GM12891 (cell line): Measurements from ENCODE around the gene PTPRD.
A peak's percentile ranks its signal among the peaks of the same experiment; 100 is the strongest.

ENCODE experiments used
- DNase-seq: peaks from one replicate; pipeline ENCODE4 v3.0.0; 2011; ENCODE audit warnings: low spot score; ENCODE audit not compliant: insufficient read length
- FAIRE-seq: peaks from 2 replicates; lab custom pipeline; 2011; peaks lifted over from hg19 to GRCh38; lab: Jason Lieb, UNC
- PAX5 ChIP-seq: IDR thresholded peaks from 2 replicates; pipeline ENCODE4 v1.6.1; 2011; ENCODE audit warnings: low read length, moderate library complexity, mild to moderate bottlenecking; ENCODE audit not compliant: insufficient read depth, severe bottlenecking
- POLR2A ChIP-seq: IDR thresholded peaks from 2 replicates; pipeline ENCODE4 v1.6.1; 2011; ENCODE audit warnings: low read depth, low read length, control low read depth
- POLR2AphosphoS5 ChIP-seq: IDR thresholded peaks from 2 replicates; pipeline ENCODE4 v1.6.1; 2011; ENCODE audit warnings: low read depth, low read length, control low read depth
- POU2F2 ChIP-seq: IDR thresholded peaks from 2 replicates; pipeline ENCODE4 v1.6.1; 2011; ENCODE audit warnings: low read depth, mild to moderate bottlenecking, control low read depth, low read length, moderate library complexity
- SPI1 ChIP-seq: IDR thresholded peaks from 2 replicates; pipeline ENCODE4 v1.6.1; 2011; ENCODE audit warnings: low read depth, low read length, control low read depth
- TAF1 ChIP-seq: IDR thresholded peaks from 2 replicates; pipeline ENCODE4 v1.6.1; 2011; ENCODE audit warnings: low read depth, low read length, control low read depth

The PTPRD gene

DNA sequence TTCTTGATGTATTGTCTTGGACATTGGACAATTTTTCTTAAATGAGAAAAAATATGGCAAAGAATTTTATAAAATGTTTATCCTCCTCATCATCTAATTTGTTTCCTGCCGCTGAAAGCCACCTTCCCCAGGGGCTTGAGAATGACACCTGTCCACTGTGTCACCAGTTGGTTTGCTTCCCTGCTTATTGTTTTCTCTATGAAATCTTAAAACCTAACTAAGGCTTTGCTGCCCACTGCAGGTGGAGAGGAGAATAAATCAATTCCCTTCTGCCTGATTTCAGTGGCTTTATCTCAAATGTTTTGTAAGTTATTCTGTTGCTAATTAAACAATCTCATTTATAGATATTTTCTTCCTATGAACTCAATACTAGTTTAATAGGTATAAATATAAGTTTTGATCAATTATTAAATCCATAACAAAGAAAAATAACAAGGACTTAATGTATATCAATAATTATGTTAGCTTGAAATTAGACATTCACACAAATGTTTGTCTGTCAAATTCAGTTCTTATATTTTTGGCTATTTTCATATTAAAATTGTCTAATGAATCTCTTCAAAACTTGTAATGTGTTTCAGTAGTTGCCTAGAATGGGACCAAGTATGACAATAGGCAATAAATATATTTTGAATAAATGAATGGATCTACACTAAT, 822.5 kb downstream of the PTPRD start:
- TF ChIP-seq PAX5 (no peak), POU2F2 (no peak), POLR2AphosphoS5 (no peak), TAF1 (no peak), SPI1 (no peak), POLR2A (no peak)
- FAIRE-seq (peak; percentile 16), DNase-seq (no peak)

DNA sequence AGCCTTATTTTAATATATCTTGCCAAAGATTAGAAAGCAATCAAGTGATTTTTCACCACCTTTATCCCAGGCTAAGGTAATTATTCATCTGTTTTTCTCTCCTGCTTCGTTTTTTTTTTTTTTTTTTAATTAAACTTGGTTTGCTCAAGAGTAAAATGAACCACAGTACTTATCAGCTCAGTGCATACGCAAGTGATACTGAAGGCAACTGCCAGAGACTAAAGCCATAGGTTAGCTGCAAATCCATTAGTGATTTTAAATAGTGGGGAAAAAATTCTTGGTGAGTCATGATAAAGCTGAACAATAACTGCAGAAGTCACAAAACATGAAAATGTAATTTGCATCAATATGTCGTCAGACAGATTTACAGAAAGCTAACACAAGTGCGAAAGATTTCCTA, 829.1 kb downstream of the PTPRD start:
- TF ChIP-seq TAF1 (no peak), POU2F2 (no peak), SPI1 (no peak), PAX5 (no peak), POLR2A (no peak), POLR2AphosphoS5 (no peak)
- no peak for FAIRE-seq
- DNase-seq = no peak

GRCh38 chr9:9783211-9783610, 829.6 kb downstream of the PTPRD start:
- TF ChIP-seq TAF1 = no peak
- TF ChIP-seq SPI1 = no peak
- no peak for TF ChIP-seq PAX5
- FAIRE-seq (no peak), DNase-seq (no peak)

DNA sequence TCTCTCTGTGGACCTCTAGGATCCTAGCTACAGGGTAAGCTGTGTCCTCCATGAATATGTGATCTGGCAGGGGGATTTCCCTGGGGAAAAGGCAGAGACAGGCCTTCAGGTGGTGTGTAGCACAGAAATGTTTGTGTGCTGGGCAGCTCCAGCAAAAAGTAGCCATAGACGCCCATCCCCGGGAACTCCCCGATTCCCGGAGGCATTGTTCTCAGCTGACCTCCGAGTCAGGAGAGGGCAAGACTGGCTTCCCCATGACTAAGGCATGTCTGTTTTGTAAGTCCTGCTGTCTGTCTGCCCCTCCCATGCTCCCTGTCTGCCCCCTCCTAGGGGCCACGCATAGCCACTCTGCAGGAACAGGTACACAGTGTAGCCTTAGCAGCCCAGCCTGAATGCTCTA, 834.5 kb downstream of the PTPRD start:
- DNase-seq (no peak), FAIRE-seq (no peak)
- no peak for TF ChIP-seq POU2F2
- no peak for TF ChIP-seq SPI1
- TF ChIP-seq TAF1 = no peak
- no peak for TF ChIP-seq POLR2A
- no peak for TF ChIP-seq POLR2AphosphoS5
- TF ChIP-seq PAX5 = no peak

DNA sequence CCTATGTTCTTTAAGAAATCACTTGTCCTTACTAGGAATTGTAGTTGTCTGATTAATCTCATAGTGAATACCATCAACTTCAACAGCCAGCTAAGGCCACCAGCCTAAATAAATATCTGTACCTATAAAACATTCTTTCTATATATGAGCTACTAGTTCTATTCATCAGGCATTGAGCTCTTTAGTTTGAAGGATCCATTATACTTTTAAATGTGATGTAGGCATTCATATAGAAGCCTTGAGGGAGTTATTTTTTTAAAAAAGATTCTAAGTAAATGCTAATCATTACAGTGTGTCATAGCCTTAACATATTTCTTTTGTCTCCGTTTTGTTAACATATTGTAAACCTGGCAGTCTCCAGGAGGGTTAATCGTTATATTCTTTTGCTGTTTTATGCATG, 838.3 kb downstream of the PTPRD start:
- FAIRE-seq (no peak), DNase-seq (no peak)
- TF ChIP-seq POU2F2 (no peak), PAX5 (no peak), TAF1 (no peak), POLR2AphosphoS5 (no peak), POLR2A (no peak), SPI1 (no peak)

- FAIRE-seq = no peak
- TF ChIP-seq POLR2AphosphoS5 (no peak), POU2F2 (no peak), PAX5 (no peak), POLR2A (no peak), SPI1 (no peak), TAF1 (no peak)
- DNase-seq = no peak
Observed at GRCh38 chr9:9771314-9771713, 841.5 kb downstream of the PTPRD start.

GRCh38 chr9:9764821-9765220, 848.0 kb downstream of the PTPRD start:
- no peak for TF ChIP-seq POLR2A
- TF ChIP-seq POLR2AphosphoS5 = no peak
- no peak for TF ChIP-seq SPI1
- no peak for TF ChIP-seq POU2F2
- no peak for TF ChIP-seq PAX5
- no peak for TF ChIP-seq TAF1
- DNase-seq (no peak), FAIRE-seq (no peak)

GRCh38 chr9:9754186-9754585, 858.6 kb downstream of the PTPRD start:
- FAIRE-seq (no peak), DNase-seq (no peak)
- no peak for TF ChIP-seq SPI1
- no peak for TF ChIP-seq POU2F2
- TF ChIP-seq POLR2A = no peak
- no peak for TF ChIP-seq POLR2AphosphoS5
- no peak for TF ChIP-seq TAF1
- no peak for TF ChIP-seq PAX5

- FAIRE-seq (no peak), DNase-seq (no peak)
- TF ChIP-seq TAF1 (no peak), POU2F2 (no peak), SPI1 (no peak)
Observed at GRCh38 chr9:9753266-9753665, 859.5 kb downstream of the PTPRD start.

DNA sequence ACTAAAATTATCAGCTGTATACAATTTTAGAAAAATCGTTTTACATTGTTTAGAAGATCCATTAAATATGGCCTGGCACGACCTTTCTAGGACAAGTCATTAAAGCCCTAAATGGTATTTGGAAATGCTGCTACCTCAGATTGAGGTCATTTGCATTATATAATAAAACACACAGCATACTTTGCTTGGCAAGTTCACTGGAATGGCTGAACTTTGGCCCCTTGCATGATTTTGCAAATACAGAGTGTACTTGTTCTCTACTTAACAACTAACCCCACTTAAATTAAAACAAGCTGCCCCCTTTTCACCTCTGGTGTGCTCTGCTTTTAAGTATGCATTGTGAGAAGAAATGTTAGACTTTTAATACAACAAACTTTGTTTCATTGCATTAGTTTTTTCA, 860.1 kb downstream of the PTPRD start:
- FAIRE-seq = no peak
- TF ChIP-seq PAX5 (no peak), TAF1 (no peak), POLR2AphosphoS5 (no peak)
- no peak for DNase-seq

- DNase-seq = no peak
- no peak for FAIRE-seq
- no peak for TF ChIP-seq TAF1
Observed at GRCh38 chr9:9751996-9752395, 860.8 kb downstream of the PTPRD start.
